IMR-90 (cell line): Measurements from ENCODE around the gene TUBA3D. TPM values are rescaled to one million over a fixed set of nuclear protein-coding genes. Genes with fewer than 3 reads are reported as not detected.
A peak's percentile ranks its signal among the peaks of the same experiment; 100 is the strongest.
"Not testable (repeated sequence)": the region's sequence is repeated elsewhere in the genome, so short reads cannot be mapped to it uniquely, and the experiment has no call there.

Experiments used
- ATAC-seq: fragments of 200-7000 bp; cut with Tn5 transposase; 2 replicates; pipeline ENCODE4 v1.9.1; 2020; ENCODE audit warnings: low read depth, mild to moderate bottlenecking, moderate library complexity
- BruUV-seq: library from RNA; stranded (reverse); fragments of 400-500 nt; replicated peaks from 2 replicates; lab custom pipeline; 2021; lab: Mats Ljungman, UMichigan
- CTCF ChIA-PET: fragments of 300-600 bp; formaldehyde crosslinking; extraction: SDS; loops from one replicate; lab custom pipeline; 2021; ENCODE audit warnings: antibody characterized with exemption; lab: Yijun Ruan, JAX
- POLR2A ChIA-PET: fragments of 300-600 bp; sonication (Branson Sonifier 250); formaldehyde crosslinking; loops from one replicate; lab custom pipeline; 2022; ENCODE audit warnings: antibody characterized with exemption; ENCODE audit not compliant: unreplicated experiment; lab: Charles Lee
- DNase-seq: peaks from one replicate; pipeline ENCODE4 v3.0.0; 2013
- H2AFZ ChIP-seq: replicated peaks from 2 replicates; pipeline ENCODE3; 2013; ENCODE audit warnings: low read length, mild to moderate bottlenecking; ENCODE audit not compliant: poor library complexity
- H2AK5ac ChIP-seq: 2 replicates; pipeline ENCODE4 v1.6.1; 2013; ENCODE audit warnings: low read depth, low read length, inconsistent platforms
- H2AK9ac ChIP-seq: replicated peaks from 2 replicates; pipeline ENCODE3; 2013; ENCODE audit warnings: mild to moderate bottlenecking, low read depth, low read length, moderate library complexity; ENCODE audit not compliant: poor library complexity
- H2BK120ac ChIP-seq: 2 replicates; pipeline ENCODE4 v1.6.1; 2013; ENCODE audit warnings: low read depth, low read length, inconsistent platforms
- H2BK15ac ChIP-seq: 3 replicates; pipeline ENCODE4 v1.6.1; 2013; ENCODE audit warnings: low read depth, low read length, inconsistent platforms
- H2BK20ac ChIP-seq: 2 replicates; pipeline ENCODE4 v1.6.1; 2013; ENCODE audit warnings: low read depth, mild to moderate bottlenecking, inconsistent platforms, low read length, moderate library complexity
- H2BK5ac ChIP-seq: 2 replicates; pipeline ENCODE4 v1.6.1; 2013; ENCODE audit warnings: mild to moderate bottlenecking, low read depth, low read length, inconsistent platforms; ENCODE audit not compliant: poor library complexity, severe bottlenecking
- H3K14ac ChIP-seq: replicated peaks from 2 replicates; pipeline ENCODE4 v1.6.1; 2013; ENCODE audit warnings: low read depth, low read length, inconsistent platforms
- H3K18ac ChIP-seq: 2 replicates; pipeline ENCODE4 v1.6.1; 2013; ENCODE audit warnings: low read depth, low read length, control low read depth
- H3K23ac ChIP-seq: 2 replicates; pipeline ENCODE4 v1.6.1; 2013; ENCODE audit warnings: low read depth, low read length, inconsistent platforms
- H3K27ac ChIP-seq: 2 replicates; pipeline ENCODE4 v1.5.1; 2013; ENCODE audit warnings: mild to moderate bottlenecking, control low read depth, low read length; ENCODE audit not compliant: insufficient read depth
- H3K27me3 ChIP-seq: 2 replicates; pipeline ENCODE4 v1.6.1; 2013; ENCODE audit warnings: low read length; ENCODE audit not compliant: control insufficient read depth, insufficient read depth
- H3K36me3 ChIP-seq: 2 replicates; pipeline ENCODE4 v1.6.1; 2013; ENCODE audit warnings: low read length, mixed read lengths; ENCODE audit not compliant: control insufficient read depth, insufficient read depth
- H3K4ac ChIP-seq: 2 replicates; pipeline ENCODE4 v1.6.1; 2013; ENCODE audit warnings: low read depth, low read length, inconsistent platforms
- H3K4me1 ChIP-seq: 2 replicates; pipeline ENCODE4 v1.6.1; 2013; ENCODE audit warnings: low read length, mixed read lengths; ENCODE audit not compliant: control insufficient read depth, insufficient read depth
- H3K4me2 ChIP-seq: 2 replicates; pipeline ENCODE4 v1.6.1; 2013; ENCODE audit warnings: low read depth, mild to moderate bottlenecking, control low read depth, low read length, moderate library complexity
- H3K4me3 ChIP-seq: 2 replicates; pipeline ENCODE4 v1.5.1; 2013; ENCODE audit warnings: low read depth, mild to moderate bottlenecking, control low read depth, low read length, moderate library complexity; ENCODE audit not compliant: insufficient read depth
- H3K56ac ChIP-seq: 2 replicates; pipeline ENCODE4 v1.6.1; 2013; ENCODE audit warnings: low read length, inconsistent platforms; ENCODE audit not compliant: insufficient read depth; ENCODE audit errors: extremely low read depth
- H3K79me1 ChIP-seq, 2 experiments: 2 replicates each; pipeline ENCODE4 v1.6.1; 2013; ENCODE audit warnings: low read length in 2 of 2, inconsistent platforms in 1 of 2, low read depth in 1 of 2
- H3K9ac ChIP-seq: 2 replicates; pipeline ENCODE4 v1.6.1; 2013; ENCODE audit warnings: low read depth, low read length, control low read depth
- H3K9me1 ChIP-seq: 2 replicates; pipeline ENCODE4 v1.6.1; 2013; ENCODE audit warnings: low read length, inconsistent platforms; ENCODE audit not compliant: insufficient read depth
- H3K9me3 ChIP-seq: 2 replicates; pipeline ENCODE4 v1.6.1; 2013; ENCODE audit warnings: low read length; ENCODE audit not compliant: control insufficient read depth, insufficient read depth
- H4K20me1 ChIP-seq: 2 replicates; pipeline ENCODE4 v1.6.1; 2013; ENCODE audit warnings: low read length, inconsistent platforms; ENCODE audit not compliant: insufficient read depth
- H4K5ac ChIP-seq: 2 replicates; pipeline ENCODE4 v1.6.1; 2013; ENCODE audit warnings: mild to moderate bottlenecking, low read depth, low read length, control low read depth
- H4K8ac ChIP-seq, 2 experiments: 2 replicates each; pipeline ENCODE4 v1.6.1; 2013; ENCODE audit warnings: low read depth in 2 of 2, low read length in 2 of 2, control low read depth in 1 of 2, inconsistent platforms in 1 of 2
- H4K91ac ChIP-seq: 2 replicates; pipeline ENCODE4 v1.6.1; 2013; ENCODE audit warnings: low read depth, low read length, inconsistent platforms; ENCODE audit not compliant: insufficient read depth
- WGBS, 2 experiments: methylation state at CpG; one replicate each; pipeline versions ENCODE4 v1.1.5 to v1.1.7; 2013; ENCODE audit warnings: missing lambda C conversion rate in 2 of 2; ENCODE audit not compliant: insufficient read length in 1 of 2; ENCODE audit errors: extremely low coverage in 2 of 2; 5-methylcytosine and 5-hydroxymethylcytosine counted together
- dilution Hi-C: fragments of 300-500 bp; cut with HindIII; formaldehyde crosslinking; loops from one replicate; pipeline ENCODE4 v1.14.3; 2018; ENCODE audit warnings: low sequenced_read_pairs; ENCODE audit not compliant: unreplicated experiment
- in situ Hi-C: fragments of 300-500 bp; cut with MboI; formaldehyde crosslinking; loops from 3 replicates; pipeline ENCODE4 v1.14.3; 2019; ENCODE audit warnings: low sequenced_read_pairs, inconsistent platforms, mixed read lengths
- intact Hi-C: fragments of 100-400 bp; cut with micrococcal nuclease; formaldehyde crosslinking; loops from 2 replicates; pipeline ENCODE4 v1.10.0; 2022
- polyA plus RNA-seq, 3 experiments: library from polyadenylated mRNA; depleted of rRNA; stranded (reverse); fragments of >200 nt; gene quantifications; 2 replicates each; pipeline ENCODE4 v1.2.3, GENCODE V29; 2012; ENCODE audit warnings: low replicate concordance in 1 of 3
- total RNA-seq: library from RNA; depleted of rRNA; stranded (reverse); fragments of >200 nt; gene quantifications from 2 replicates; pipeline ENCODE4 v1.2.3, GENCODE V29; 2012

Gene TUBA3D
- total and polyA plus RNA-seq, 2 of the 4 experiments (the other 2 are of a cell fraction), result not detected

DNA sequence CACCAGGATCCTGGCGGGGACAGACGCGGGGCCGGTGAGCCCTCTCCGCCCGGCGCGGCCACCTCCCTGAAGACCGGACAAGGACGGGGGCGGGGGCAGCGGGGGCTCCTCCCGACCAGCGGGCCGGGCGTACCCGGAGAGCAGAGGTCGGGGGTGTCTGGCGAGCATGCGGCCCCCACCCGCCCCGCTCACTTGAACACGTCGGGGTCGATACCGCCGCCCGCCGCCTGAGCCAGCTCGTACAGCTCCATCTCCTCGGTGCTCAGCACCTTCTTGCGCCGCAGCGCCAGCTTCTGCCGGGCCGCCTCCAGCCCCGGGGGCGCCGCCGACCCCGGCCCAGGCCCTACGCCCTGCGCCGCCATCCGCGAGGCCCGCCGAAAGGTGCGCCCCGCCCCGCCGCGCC is 16.1 kb downstream of the TUBA3D start, which contains the start of gene MZT2A:
Gene MZT2A, minus strand, starts transcription at position 383 of the 403 bp plus-strand sequence. Its CDS starts 21 bp downstream, at position 362.
- peak within 1 kb of the TSS; percentile 83; the same call in 1 of the 2 replicates for H3K23ac ChIP-seq
- intact Hi-C loops, result loop anchor here (1.0 to 5.0 kb wide), 3 partner anchors 79 to 310 kb away; no protein-coding TSS in a partner anchor
- POLR2A ChIA-PET, H3K9me3 ChIP-seq, H2BK15ac ChIP-seq, DNase-seq, BruUV-seq, H4K20me1 ChIP-seq, H3K4me1 ChIP-seq, H3K9me1 ChIP-seq, H3K27me3 ChIP-seq, in situ Hi-C loops, dilution Hi-C loops, H3K36me3 ChIP-seq, H2BK20ac ChIP-seq: not testable (repeated sequence)
- 3% methylated on average over 35 of the region's 53 CpGs; no CpG with 5 or more reads in 1 of the 2 experiments for WGBS, 2 experiments
- H3K9ac ChIP-seq, result peak within 1 kb of the TSS; percentile 85
- H2BK5ac ChIP-seq, result peak within 1 kb of the TSS; percentile 72
- peak within 1 kb of the TSS; percentile 52 for H3K56ac ChIP-seq
- peak within 1 kb of the TSS; percentile 100 for H2AFZ ChIP-seq
- peak within 1 kb of the TSS; percentile 74 for H3K27ac ChIP-seq
- peak within 1 kb of the TSS; percentile 93 for H4K91ac ChIP-seq
- H4K8ac ChIP-seq, result peak within 1 kb of the TSS; percentile 86 to 96
- H3K79me1 ChIP-seq, result peaks cover 3 to 57% of the 10 kb centered on the region in 2 experiments; a peak in 3 of 4 replicates
- H2AK9ac ChIP-seq, result peak within 1 kb of the TSS; percentile 94
- H3K4ac ChIP-seq, result peak within 1 kb of the TSS; percentile 95
- H3K4me3 ChIP-seq, result peak within 1 kb of the TSS; percentile 76
- peak within 1 kb of the TSS; percentile 81 for H2BK120ac ChIP-seq
- CTCF ChIA-PET, result interaction anchor here (0.5 kb wide), 1 partner anchor 1794 kb away, joined by 3 read pairs; no protein-coding TSS in a partner anchor
- H3K18ac ChIP-seq, result peak within 1 kb of the TSS; percentile 36
- peak within 1 kb of the TSS; percentile 82 for H4K5ac ChIP-seq
- peak within 1 kb of the TSS; percentile 97 for H3K4me2 ChIP-seq
- H2AK5ac ChIP-seq, result peak within 1 kb of the TSS; percentile 92
- ATAC-seq, result peak; percentile 10; the same call in 1 of the 2 replicates
- peak within 1 kb of the TSS; percentile 97 for H3K14ac ChIP-seq
